HG03469 (cell line): ENCODE results near the gene POFUT1.

Experiments
- ATAC-seq: cut with Tn5 transposase; IDR thresholded peaks from one replicate; pipeline ENCODE4 v1.9.1; 2021; ENCODE audit warnings: mild to moderate bottlenecking, moderate library complexity, moderate number of reproducible peaks; ENCODE audit not compliant: unreplicated experiment

Gene POFUT1

GRCh38 chr20:32205843-32206759, 1.6 kb upstream of the POFUT1 start:
- ATAC-seq, result no peak

- no peak for ATAC-seq
These were observed 687 bp upstream of the POFUT1 start for GRCh38 chr20:32206760-32207625.

- no peak for ATAC-seq
These were observed 947 bp downstream of the POFUT1 start for GRCh38 chr20:32208499-32209154.

- ATAC-seq, result no peak
These were observed 2.3 kb downstream of the POFUT1 start for GRCh38 chr20:32209850-32210605.

- no peak for ATAC-seq
These were observed 6.2 kb downstream of the POFUT1 start for GRCh38 chr20:32213870-32214269.

GRCh38 chr20:32215147-32215546, 7.5 kb downstream of the POFUT1 start:
- no peak for ATAC-seq

GRCh38 chr20:32215729-32216128, 8.0 kb downstream of the POFUT1 start:
- ATAC-seq, result no peak

GRCh38 chr20:32216179-32217142, 8.8 kb downstream of the POFUT1 start:
- no peak for ATAC-seq

GRCh38 chr20:32218156-32218900, 10.6 kb downstream of the POFUT1 start:
- no peak for ATAC-seq

GRCh38 chr20:32224463-32224862, 16.8 kb downstream of the POFUT1 start:
- no peak for ATAC-seq

- ATAC-seq, result no peak
These were observed 18.7 kb downstream of the POFUT1 start for GRCh38 chr20:32226391-32226790.

- ATAC-seq, result no peak
These were observed 19.6 kb downstream of the POFUT1 start for GRCh38 chr20:32227306-32227705.

- no peak for ATAC-seq
These were observed 20.3 kb downstream of the POFUT1 start for GRCh38 chr20:32227744-32228688.

- ATAC-seq, result no peak
These were observed 21.6 kb downstream of the POFUT1 start for GRCh38 chr20:32229251-32229747.

GRCh38 chr20:32230707-32231106, 23.0 kb downstream of the POFUT1 start:
- ATAC-seq, result no peak

GRCh38 chr20:32231245-32231644, 23.6 kb downstream of the POFUT1 start:
- ATAC-seq, result no peak

GRCh38 chr20:32231847-32232246, 24.2 kb downstream of the POFUT1 start:
- ATAC-seq, result no peak
